ENCODE data around the gene PCDHGA1. TPM values are rescaled to one million over a fixed set of nuclear protein-coding genes. Genes with fewer than 3 reads are reported as not detected.

The PCDHGA1 gene
- total RNA-seq, 1 experiment from 2014 or later, result 0.63 TPM

- no peak overlapping the region for H2AK5ac ChIP-seq (ENCODE audit: insufficient read length, low read length)
- Mint-ChIP-seq H3K36me3 (ENCODE audit: insufficient read depth in 1 of 3, low read depth in 3 of 3) (peaks cover 0 to 21% (median 8%) of the 10 kb centered on the region in 3 experiments; a peak in 4 of 7 replicates), H3K27me3 (ENCODE audit: low read depth) (peaks cover 33% of the 10 kb centered on the region), H3K4me1 (peaks cover 23 to 30% of the 10 kb centered on the region in 2 experiments), H3K9me3 (peaks cover 0 to 23% of the 10 kb centered on the region in 2 experiments; a peak in 4 of 5 replicates), H3K4me3 (peak overlapping the region; percentile 92 to 97), H3K27ac (no peak overlapping the region; a peak in 1 of 7 replicates)
- 0 out of 2 replicates have a peak, but pooled peaks cover 2% of the 10 kb centered on the region for H3K4me1 ChIP-seq (ENCODE audit: insufficient read depth, low read length)
- no peak for DNase-seq
- H2AFZ ChIP-seq (ENCODE audit: low read length), result no peak overlapping the region
- H2BK15ac ChIP-seq (ENCODE audit: low read depth, low read length), result no peak overlapping the region
- no peak overlapping the region for H3K9ac ChIP-seq (ENCODE audit: extremely low read depth, insufficient read length, low read length)
- no peak overlapping the region for H3T11ph ChIP-seq (ENCODE audit: low read length)
- peaks cover 5% of the 10 kb centered on the region for H3K9me3 ChIP-seq (ENCODE audit: control insufficient read depth, low read depth, low read length)
- no peak overlapping the region for H2BK5ac ChIP-seq (ENCODE audit: insufficient read length, low read length)
- no peak for TF ChIP-seq CTCF (conservative IDR thresholded peaks at IDR 0.05)
- no peak overlapping the region for H2BK20ac ChIP-seq (ENCODE audit: low read depth, low read length, poor library complexity, severe bottlenecking)
- no peaks in the 10 kb centered on the region for H3K79me2 ChIP-seq (ENCODE audit: insufficient read depth, low read length)
- no peak overlapping the region for H4K8ac ChIP-seq (replicated peaks; ENCODE audit: insufficient read length, low read depth, low read length)
- H2BK120ac ChIP-seq (ENCODE audit: low read depth, low read length, poor library complexity, severe bottlenecking), result no peak overlapping the region
- WGBS (ENCODE audit: extremely low coverage, insufficient read length, low lambda C conversion rate), result no CpG with 5 or more reads among the region's 24 CpGs
- no peak overlapping the region for H3K56ac ChIP-seq (ENCODE audit: insufficient read length, low read depth, low read length)
- peaks cover 15% of the 10 kb centered on the region for H3K27me3 ChIP-seq (ENCODE audit: insufficient read depth, low read length)
- no peak overlapping the region for H3K27ac ChIP-seq (ENCODE audit: insufficient read length, low read depth, low read length)
- no peak overlapping the region for H4K91ac ChIP-seq (ENCODE audit: insufficient read length, low read depth, low read length)
- H3K18ac ChIP-seq (ENCODE audit: insufficient read length, low read depth, low read length), result no peak overlapping the region
- H3K4ac ChIP-seq (ENCODE audit: low read depth, low read length), result no peak overlapping the region
- H3K23me2 ChIP-seq (ENCODE audit: insufficient read length, low read depth, low read length, poor library complexity, severe bottlenecking), result peaks cover 17% of the 10 kb centered on the region
- H4K5ac ChIP-seq (ENCODE audit: insufficient read length, low read depth, low read length), result no peak overlapping the region
- no peaks in the 10 kb centered on the region for H4K20me1 ChIP-seq (ENCODE audit: control insufficient read depth, insufficient read depth, insufficient read length)
- H3K4me2 ChIP-seq (ENCODE audit: insufficient read depth, insufficient read length, low read length), result peak overlapping the region; percentile 95
- H3K23ac ChIP-seq (ENCODE audit: insufficient read length, low read depth, low read length), result no peak overlapping the region
- H3K14ac ChIP-seq (ENCODE audit: insufficient read depth, low read length), result no peak overlapping the region
- H3K79me1 ChIP-seq (ENCODE audit: insufficient read depth, low read depth, low read length, poor library complexity, severe bottlenecking), result no peaks in the 10 kb centered on the region
- H2BK12ac ChIP-seq (ENCODE audit: insufficient read length, low read depth, low read length), result no peak overlapping the region
Observed at GRCh38 chr5:141477044-141477575, 146.8 kb downstream of the PCDHGA1 start.
